Trophoblast cell (in vitro differentiated cells and primary cell): ENCODE results near the gene FADS6.

Experiments
- DNase-seq, 2 donors: peaks; one replicate each; pipeline ENCODE4 v3.0.0-alpha.2; 2016
- H2AFZ ChIP-seq: 2 replicates; pipeline ENCODE4 v1.6.1; 2013; ENCODE audit warnings: low read length, moderate library complexity, mild to moderate bottlenecking; ENCODE audit not compliant: insufficient read depth, poor library complexity
- H2AK5ac ChIP-seq: 2 replicates; pipeline ENCODE4 v1.6.1; 2013; ENCODE audit warnings: mild to moderate bottlenecking, low read length
- H2BK120ac ChIP-seq: 2 replicates; pipeline ENCODE4 v1.6.1; 2013; ENCODE audit warnings: low read length, mild to moderate bottlenecking, moderate library complexity; ENCODE audit not compliant: insufficient read depth, poor library complexity
- H2BK12ac ChIP-seq: 2 replicates; pipeline ENCODE4 v1.6.1; 2013; ENCODE audit warnings: mild to moderate bottlenecking, low read length, moderate library complexity
- H2BK5ac ChIP-seq: 2 replicates; pipeline ENCODE4 v1.6.1; 2013; ENCODE audit warnings: low read length, low read depth, moderate library complexity, mild to moderate bottlenecking; ENCODE audit not compliant: poor library complexity
- H3K14ac ChIP-seq: 2 replicates; pipeline ENCODE4 v1.6.1; 2013; ENCODE audit warnings: mild to moderate bottlenecking, low read length
- H3K18ac ChIP-seq: 2 replicates; pipeline ENCODE4 v1.6.1; 2013; ENCODE audit warnings: mild to moderate bottlenecking, low read length
- H3K23ac ChIP-seq: 2 replicates; pipeline ENCODE4 v1.6.1; 2013; ENCODE audit warnings: low read length
- H3K27ac ChIP-seq: 2 replicates; pipeline ENCODE4 v1.5.1; 2013; ENCODE audit warnings: low read depth, mild to moderate bottlenecking, inconsistent platforms, low read length, moderate library complexity
- H3K27me3 ChIP-seq: 2 replicates; pipeline ENCODE4 v1.6.1; 2013; ENCODE audit warnings: inconsistent platforms, mild to moderate bottlenecking, low read length, moderate library complexity; ENCODE audit not compliant: insufficient read depth
- H3K36me3 ChIP-seq, 2 experiments: 1 replicate in 1 of 2; 2 replicates in 1 of 2; pipeline ENCODE4 v1.6.1; 2013; ENCODE audit warnings: low read length in 2 of 2, mild to moderate bottlenecking in 2 of 2, moderate library complexity in 1 of 2; ENCODE audit not compliant: insufficient read depth in 2 of 2, control insufficient read depth in 1 of 2
- H3K4ac ChIP-seq: 2 replicates; pipeline ENCODE4 v1.6.1; 2013; ENCODE audit warnings: low read depth, mild to moderate bottlenecking, low read length, moderate library complexity
- H3K4me1 ChIP-seq, 2 experiments: 1 replicate in 1 of 2; 2 replicates in 1 of 2; pipeline ENCODE4 v1.6.1; 2013; ENCODE audit warnings: low read length in 2 of 2, mild to moderate bottlenecking in 2 of 2, moderate library complexity in 1 of 2; ENCODE audit not compliant: insufficient read depth in 2 of 2, control insufficient read depth in 1 of 2
- H3K4me2 ChIP-seq: 2 replicates; pipeline ENCODE4 v1.6.1; 2013; ENCODE audit warnings: inconsistent platforms, mild to moderate bottlenecking, low read length, moderate library complexity
- H3K4me3 ChIP-seq: 2 replicates; pipeline ENCODE4 v1.5.1; 2013; ENCODE audit warnings: mild to moderate bottlenecking, low read depth, low read length, inconsistent platforms
- H3K79me1 ChIP-seq: one replicate; pipeline ENCODE4 v1.6.1; 2013; ENCODE audit warnings: low read length
- H3K79me2 ChIP-seq: 2 replicates; pipeline ENCODE4 v1.6.1; 2013; ENCODE audit warnings: low read length, mild to moderate bottlenecking; ENCODE audit not compliant: control insufficient read depth, insufficient read depth, poor library complexity
- H3K9ac ChIP-seq: 2 replicates; pipeline ENCODE4 v1.6.1; 2013; ENCODE audit warnings: mild to moderate bottlenecking, low read length
- H3K9me3 ChIP-seq: 2 replicates; pipeline ENCODE4 v1.6.1; 2013; ENCODE audit warnings: low read depth, mild to moderate bottlenecking, control low read depth, inconsistent platforms, low read length; ENCODE audit not compliant: insufficient read depth
- H4K12ac ChIP-seq: 2 replicates; pipeline ENCODE4 v1.6.1; 2013; ENCODE audit warnings: low read depth, mild to moderate bottlenecking, low read length, moderate library complexity
- H4K8ac ChIP-seq: 2 replicates; pipeline ENCODE4 v1.6.1; 2013; ENCODE audit warnings: low read depth, mild to moderate bottlenecking, low read length, moderate library complexity
- H4K91ac ChIP-seq: one replicate; pipeline ENCODE4 v1.6.1; 2013; ENCODE audit warnings: low read depth, mild to moderate bottlenecking, low read length, moderate library complexity
- whole genome bisulfite sequencing: extraction: QIAGEN DNeasy Blood & Tissue Kit; methylation state at CpG from one replicate; pipeline ENCODE4 v1.1.7; 2013; ENCODE audit warnings: missing lambda C conversion rate; ENCODE audit not compliant: insufficient read length, insufficient coverage; ENCODE audit errors: extremely low coverage; 5-methylcytosine and 5-hydroxymethylcytosine counted together

Gene FADS6

DNA sequence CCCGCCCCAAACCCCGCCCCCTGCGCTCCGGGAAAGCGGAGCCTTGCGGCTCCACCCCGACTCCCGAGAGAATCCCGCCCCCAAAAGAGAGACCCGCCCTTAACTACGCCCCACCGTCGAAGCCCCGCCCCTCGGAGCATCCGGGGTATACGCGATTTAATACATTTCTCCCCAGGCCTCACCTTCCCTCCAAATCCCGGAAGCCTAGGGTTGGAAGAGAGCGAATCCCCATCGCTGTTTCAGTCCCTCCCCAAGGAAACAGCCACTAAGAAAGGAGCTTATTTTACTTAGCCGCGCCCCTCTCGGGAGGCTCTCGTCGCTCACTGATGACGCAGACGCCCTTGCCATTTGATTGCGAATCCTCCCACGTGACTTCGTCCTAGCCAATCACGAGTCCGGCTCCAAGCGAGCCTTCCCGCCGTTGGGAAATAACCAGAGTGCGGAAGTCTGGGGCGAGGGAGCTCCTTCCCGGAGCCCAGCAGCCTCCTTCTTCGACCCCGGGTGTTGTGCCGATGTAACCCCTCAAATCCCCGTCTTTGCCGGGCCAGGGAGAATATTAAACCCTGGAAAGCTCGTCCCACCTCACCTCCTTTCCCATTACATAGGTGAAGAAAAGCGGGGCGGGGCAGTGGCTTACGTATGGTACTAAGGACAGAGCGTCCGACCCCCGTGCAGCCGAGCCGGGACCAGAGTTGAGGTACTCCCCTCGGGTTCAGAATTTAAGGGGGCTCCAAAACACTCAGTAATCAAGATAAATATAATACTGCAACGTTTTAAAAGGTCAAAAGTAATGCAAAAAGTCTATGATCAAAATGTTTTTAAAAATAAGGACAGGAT lies 20.2 kb downstream of the FADS6 start:
- Histone ChIP-seq H2AFZ (no peak overlapping the region), H3K27ac (peak overlapping the region; percentile 69), H3K23ac (no peak overlapping the region), H2BK12ac (no peak overlapping the region), H3K79me2 (peaks cover 5% of the 10 kb centered on the region), H4K91ac (peak overlapping the region; percentile 74), H3K4me2 (peak overlapping the region; percentile 82), H4K8ac (peak overlapping the region; percentile 72), H3K79me1 (peaks cover 8% of the 10 kb centered on the region), H3K9ac (peak overlapping the region; percentile 91), H3K18ac (peak overlapping the region; percentile 28), H2BK120ac (peak overlapping the region; percentile 21), H3K14ac (peak overlapping the region; percentile 43), H3K4ac (no peak overlapping the region), H3K36me3 (no peaks in the 10 kb centered on the region), H3K9me3 (peaks cover 3% of the 10 kb centered on the region), H3K27me3 (no peaks in the 10 kb centered on the region), H2BK5ac (peak overlapping the region; percentile 47), H2AK5ac (no peak overlapping the region), H3K4me1 (peaks cover 3 to 11% of the 10 kb centered on the region in 2 experiments), H4K12ac (peak overlapping the region; percentile 66), H3K4me3 (peak overlapping the region; percentile 85)
- WGBS, result no CpG with 5 or more reads among the region's 55 CpGs
- DNase-seq, result peak; percentile 100

GRCh38 chr17:74872313-74873036 lies 21.0 kb downstream of the FADS6 start, which contains the start of gene FDXR:
Gene FDXR (minus strand): TSS chr17:74872994. CDS start chr17:74872944, 50 bp downstream.
- WGBS, result no CpG with 5 or more reads among the region's 38 CpGs
- Histone ChIP-seq H3K9me3 (peaks cover 3% of the 10 kb centered on the region), H2BK12ac (peak within 1 kb of the TSS; percentile 91), H3K23ac (no peak within 1 kb of the TSS), H3K79me2 (peaks cover 5% of the 10 kb centered on the region), H3K4ac (peak within 1 kb of the TSS; percentile 94), H3K14ac (peak within 1 kb of the TSS; percentile 99), H2AK5ac (peak within 1 kb of the TSS; percentile 79), H4K12ac (peak within 1 kb of the TSS; percentile 96), H2BK5ac (peak within 1 kb of the TSS; percentile 94), H3K9ac (peak within 1 kb of the TSS; percentile 91), H2AFZ (peak within 1 kb of the TSS; percentile 99), H3K18ac (peak within 1 kb of the TSS; percentile 99), H3K4me1 (peaks cover 3 to 11% of the 10 kb centered on the region in 2 experiments), H2BK120ac (peak within 1 kb of the TSS; percentile 98), H4K8ac (peak within 1 kb of the TSS; percentile 97), H4K91ac (peak within 1 kb of the TSS; percentile 96), H3K4me3 (peak within 1 kb of the TSS; percentile 85), H3K4me2 (peak within 1 kb of the TSS; percentile 92), H3K36me3 (no peaks in the 10 kb centered on the region), H3K27me3 (no peaks in the 10 kb centered on the region), H3K27ac (peak within 1 kb of the TSS; percentile 82), H3K79me1 (peaks cover 8% of the 10 kb centered on the region)
- DNase-seq, result no peak

DNA sequence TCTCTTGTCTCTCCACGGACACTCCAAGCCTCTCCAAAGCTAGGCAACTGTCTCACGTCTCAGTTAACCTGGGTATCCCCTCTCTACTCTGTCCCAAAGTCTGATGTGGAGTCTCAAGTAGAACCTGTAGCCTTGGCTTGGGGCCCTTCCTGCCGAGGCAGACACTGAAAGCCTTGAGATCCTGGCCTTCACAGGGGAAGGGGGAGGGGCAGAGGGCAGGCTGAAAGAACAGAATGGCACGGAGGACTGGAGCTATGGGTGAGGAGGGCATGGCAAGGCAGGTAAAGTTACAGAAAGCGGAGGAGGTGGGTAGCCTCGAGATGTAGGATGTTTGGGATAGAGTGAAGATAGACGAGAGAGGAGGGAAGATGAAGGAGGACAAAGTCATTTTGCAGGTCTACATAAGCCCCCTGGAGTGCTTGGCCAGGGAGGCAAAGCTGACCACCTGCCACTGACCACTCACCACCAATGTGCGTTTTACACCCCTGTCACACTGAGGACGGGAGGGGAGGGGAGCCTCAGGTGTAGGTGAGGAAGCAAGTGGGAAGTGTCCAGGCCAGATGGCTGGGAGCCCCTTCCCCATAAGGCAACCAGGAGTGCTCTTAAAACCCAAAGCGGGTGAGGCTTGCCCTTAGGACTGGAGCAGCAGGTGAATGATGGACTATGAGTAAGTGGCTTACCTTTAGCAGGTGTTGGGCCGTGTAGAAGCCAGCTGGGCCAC lies 21.9 kb downstream of the FADS6 start:
- no peak overlapping the region for H2AK5ac ChIP-seq
- no peak overlapping the region for H3K9ac ChIP-seq
- H3K27me3 ChIP-seq, result no peaks in the 10 kb centered on the region
- H3K4me2 ChIP-seq, result no peak overlapping the region
- H3K4me3 ChIP-seq, result no peak overlapping the region
- 100% methylated on average over 3 of the region's 11 CpGs for WGBS
- H3K27ac ChIP-seq, result no peak overlapping the region
- peaks cover 5% of the 10 kb centered on the region for H3K79me2 ChIP-seq
- no peak overlapping the region for H2AFZ ChIP-seq
- peaks cover 0 to 2% of the 10 kb centered on the region in 2 experiments for H3K36me3 ChIP-seq
- no peak overlapping the region for H2BK12ac ChIP-seq
- no peak overlapping the region for H3K23ac ChIP-seq
- DNase-seq, result no peak
- no peak overlapping the region for H4K91ac ChIP-seq
- H3K9me3 ChIP-seq, result peaks cover 3% of the 10 kb centered on the region
- peaks cover 3 to 11% of the 10 kb centered on the region in 2 experiments for H3K4me1 ChIP-seq
- no peak overlapping the region for H4K8ac ChIP-seq
- H2BK120ac ChIP-seq, result no peak overlapping the region
- H4K12ac ChIP-seq, result no peak overlapping the region
- H3K18ac ChIP-seq, result no peak overlapping the region
- no peak overlapping the region for H3K14ac ChIP-seq
- H3K4ac ChIP-seq, result no peak overlapping the region
- H2BK5ac ChIP-seq, result no peak overlapping the region
- peaks cover 8% of the 10 kb centered on the region for H3K79me1 ChIP-seq

GRCh38 chr17:74870512-74870911 lies 22.9 kb downstream of the FADS6 start:
- no peak overlapping the region for H2AK5ac ChIP-seq
- no CpG with 5 or more reads among the region's 3 CpGs for WGBS

More at GRCh38 chr17:74870512-74870911, 22.9 kb downstream of the FADS6 start:
- no peak for DNase-seq
- H2AFZ ChIP-seq, result no peak overlapping the region
- H3K79me1 ChIP-seq, result peaks cover 8% of the 10 kb centered on the region
- H4K8ac ChIP-seq, result no peak overlapping the region
- H3K79me2 ChIP-seq, result peaks cover 5% of the 10 kb centered on the region
- H3K4ac ChIP-seq, result no peak overlapping the region
- no peak overlapping the region for H4K12ac ChIP-seq
- peaks cover 3% of the 10 kb centered on the region for H3K9me3 ChIP-seq
- no peak overlapping the region for H3K27ac ChIP-seq
- H3K27me3 ChIP-seq, result no peaks in the 10 kb centered on the region
- H2BK120ac ChIP-seq, result no peak overlapping the region
- H4K91ac ChIP-seq, result no peak overlapping the region
- H3K14ac ChIP-seq, result no peak overlapping the region
- H3K9ac ChIP-seq, result no peak overlapping the region
- H2BK12ac ChIP-seq, result no peak overlapping the region
- H3K18ac ChIP-seq, result no peak overlapping the region
- peaks cover 3 to 11% of the 10 kb centered on the region in 2 experiments for H3K4me1 ChIP-seq
- H3K4me2 ChIP-seq, result no peak overlapping the region
- no peak overlapping the region for H2BK5ac ChIP-seq
- H3K4me3 ChIP-seq, result no peak overlapping the region
- H3K23ac ChIP-seq, result no peak overlapping the region
- H3K36me3 ChIP-seq, result peaks cover 0 to 4% of the 10 kb centered on the region in 2 experiments
